ENCODE measurements around the gene PRRT2. TPM values are rescaled to one million over a fixed set of nuclear protein-coding genes. Genes with fewer than 3 reads are reported as not detected.

PRRT2 gene
- total RNA-seq, 1 experiment from 2014 or later, result 9.7 TPM

- no peak for TF ChIP-seq CTCF (IDR thresholded peaks at IDR 0.05)
- TF ChIP-seq POLR2AphosphoS5 (IDR thresholded peaks at IDR 0.05; ENCODE audit: low read depth, low read length), result no peak
- no peak for TF ChIP-seq SIN3A (IDR thresholded peaks at IDR 0.05; ENCODE audit: borderline replicate concordance, insufficient read depth, low read depth, low read length)
- no peak for TF ChIP-seq REST (IDR thresholded peaks at IDR 0.05; ENCODE audit: insufficient read depth in 1 of 2, low read depth in 2 of 2, low read length in 1 of 2)
- Histone ChIP-seq H3K9me3 (ENCODE audit: control insufficient read depth, insufficient read depth, low read depth, low read length) (no peaks in the 10 kb centered on the region), H3K27ac (ENCODE audit: low read length) (no peak overlapping the region), H3K36me3 (ENCODE audit: control insufficient read depth, insufficient read depth, low read length) (no peaks in the 10 kb centered on the region), H3K4me1 (ENCODE audit: control insufficient read depth, insufficient read depth, low read length) (no peaks in the 10 kb centered on the region), H3K4me3 (ENCODE audit: low read depth in 2 of 2, low read length in 2 of 2) (no peak overlapping the region), H3K27me3 (ENCODE audit: control insufficient read depth, insufficient read depth, low read length) (no peaks in the 10 kb centered on the region)
- intact Hi-C loops (cut with micrococcal nuclease; ENCODE audit: unreplicated experiment), result no loop called here
- ChIA-PET CTCF (no interaction called here), POLR2A (interaction anchor here (0.8 kb wide), 1 partner anchor 14 kb away, joined by 12 read pairs; no protein-coding TSS in a partner anchor)
- DNase-seq (ENCODE audit: low read depth, low spot score) (no peak), ATAC-seq (no peak)
- in situ Hi-C loops (cut with HindIII; ENCODE audit: low pct_unique_long_range_greater_than_20kb, low sequenced_read_pairs), result no loop called here
- no TSS peak for BruUV-seq (replicated peaks)
These were observed 40.7 kb downstream of the PRRT2 start for GRCh38 chr16:29852654-29853053.

DNA sequence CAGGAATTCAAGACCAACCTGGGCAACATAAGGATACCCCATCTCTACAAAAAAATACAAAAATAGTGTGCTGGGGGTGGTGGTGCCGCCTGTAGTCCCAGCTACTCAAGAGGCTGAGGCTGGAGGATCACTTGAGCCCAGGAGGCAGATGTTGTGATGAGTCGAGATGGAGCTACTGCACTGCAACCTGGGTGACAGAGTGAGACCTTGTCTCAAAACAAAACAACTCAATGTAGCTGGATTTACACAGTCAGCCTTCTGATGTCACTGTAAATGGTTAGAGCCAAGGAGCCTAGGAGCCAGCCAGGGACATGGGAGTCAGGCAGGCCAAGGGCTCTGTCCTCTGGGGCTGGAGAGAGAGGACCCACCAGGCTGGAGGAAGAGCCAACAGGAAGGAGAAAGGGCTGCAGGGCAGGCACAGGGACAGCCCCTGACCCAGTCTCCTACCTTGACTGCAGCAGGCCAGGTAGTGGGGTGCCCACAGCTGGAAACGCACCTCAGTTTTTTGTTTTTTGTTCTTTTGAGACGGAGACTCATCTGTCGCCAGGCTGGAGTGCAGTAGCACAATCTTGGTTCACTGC lies 42.6 kb downstream of the PRRT2 start:
- POLR2A ChIA-PET, result no interaction called here
- TF ChIP-seq CTCF (IDR thresholded peaks at IDR 0.05) (no peak), REST (IDR thresholded peaks at IDR 0.05; ENCODE audit: insufficient read depth in 1 of 2, low read depth in 2 of 2, low read length in 1 of 2) (no peak), TCF7L2 (IDR thresholded peaks at IDR 0.05; ENCODE audit: low read depth, low read length) (no peak), POLR2AphosphoS5 (IDR thresholded peaks at IDR 0.05; ENCODE audit: low read depth, low read length) (no peak), SIN3A (IDR thresholded peaks at IDR 0.05; ENCODE audit: borderline replicate concordance, insufficient read depth, low read depth, low read length) (no peak)
- in situ Hi-C loops (cut with HindIII; ENCODE audit: low pct_unique_long_range_greater_than_20kb, low sequenced_read_pairs), result no loop called here
- H3K27ac ChIP-seq (ENCODE audit: low read length), result no peak overlapping the region
- CTCF ChIA-PET, result no interaction called here
- BruUV-seq (replicated peaks), result no TSS peak
- no peaks in the 10 kb centered on the region for H3K4me1 ChIP-seq (ENCODE audit: control insufficient read depth, insufficient read depth, low read length)
- H3K9me3 ChIP-seq (ENCODE audit: control insufficient read depth, insufficient read depth, low read depth, low read length), result no peaks in the 10 kb centered on the region
- DNase-seq (ENCODE audit: low read depth, low spot score) (no peak), ATAC-seq (peak; percentile 38)
- H3K27me3 ChIP-seq (ENCODE audit: control insufficient read depth, insufficient read depth, low read length), result no peaks in the 10 kb centered on the region
- intact Hi-C loops (cut with micrococcal nuclease; ENCODE audit: unreplicated experiment), result no loop called here
- H3K4me3 ChIP-seq (ENCODE audit: low read depth in 2 of 2, low read length in 2 of 2), result no peak overlapping the region
- no peaks in the 10 kb centered on the region for H3K36me3 ChIP-seq (ENCODE audit: control insufficient read depth, insufficient read depth, low read length)

Measured in Panc1 (cell line).